HFFc6 (cell line): Measurements from ENCODE around the gene EFNB3. TPM values are rescaled to one million over a fixed set of nuclear protein-coding genes. Genes with fewer than 3 reads are reported as not detected.

Experiments
- DNase-seq: peaks from one replicate; pipeline ENCODE4 v3.0.0-alpha.2; 2018
- H3K27ac Mint-ChIP-seq: 2 replicates; pipeline ENCODE4 v1.8.0; 2020; ENCODE audit warnings: mild to moderate bottlenecking, mixed read lengths
- H3K27me3 Mint-ChIP-seq: 2 replicates; pipeline ENCODE4 v1.8.0; 2021; ENCODE audit warnings: mild to moderate bottlenecking, moderate library complexity, mixed read lengths; ENCODE audit not compliant: insufficient read depth
- H3K36me3 Mint-ChIP-seq: 2 replicates; pipeline ENCODE4 v1.8.0; 2021; ENCODE audit warnings: low read depth, mixed read lengths
- H3K4me1 Mint-ChIP-seq: 2 replicates; pipeline ENCODE4 v1.8.0; 2020; ENCODE audit warnings: low read depth, mixed read lengths
- H3K4me3 Mint-ChIP-seq: 2 replicates; pipeline ENCODE4 v1.8.0; 2020; ENCODE audit warnings: mild to moderate bottlenecking, moderate library complexity, mixed read lengths
- H3K9me3 Mint-ChIP-seq: 2 replicates; pipeline ENCODE4 v1.8.0; 2020; ENCODE audit warnings: mild to moderate bottlenecking, mixed read lengths
- CTCF ChIP-seq: fragments of 200-600 bp; sonication (generic); IDR thresholded peaks from 2 replicates; pipeline ENCODE4 v1.5.0; 2021; ENCODE audit warnings: antibody characterized with exemption, mild to moderate bottlenecking
- total RNA-seq, 6 experiments: library from RNA; stranded (reverse); fragmentation: NEBNext Ultra II Directional; extraction: Animal tissue kit (Norgen Biotek cat#: 25700); gene quantifications; 2 replicates in 1 of 6; 3 replicates in 5 of 6; pipeline ENCODE4 v1.2.3, GENCODE V29; 2021

EFNB3 gene
- total RNA-seq, 6 experiments from 2014 or later = 0.12 to 0.34 (median 0.24) TPM

DNA sequence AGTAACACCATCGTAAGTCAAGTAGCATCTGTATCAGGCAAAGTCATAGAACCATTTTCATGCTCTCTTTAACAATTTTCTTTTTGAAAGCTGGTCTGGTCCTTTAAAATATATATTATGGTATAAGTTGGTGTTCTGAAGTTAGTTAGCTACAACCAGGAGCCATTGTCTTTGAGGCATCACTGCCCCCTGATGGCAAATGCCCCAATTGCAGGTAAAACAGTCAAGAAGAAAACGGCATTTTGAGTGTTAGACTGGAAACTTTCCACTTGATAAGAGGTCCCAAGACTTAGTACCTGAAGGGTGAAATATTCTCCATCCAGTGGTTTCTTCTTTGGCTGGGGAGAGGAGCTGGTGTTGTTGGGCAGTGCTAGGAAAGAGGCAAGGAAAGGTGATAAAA is 31.8 kb upstream of the EFNB3 start:
- Mint-ChIP-seq H3K27ac (no peak overlapping the region), H3K27me3 (peaks cover 2% of the 10 kb centered on the region; the same call in 1 of the 2 replicates), H3K4me1 (peaks cover 13% of the 10 kb centered on the region), H3K9me3 (peaks cover 11% of the 10 kb centered on the region; the same call in 1 of the 2 replicates), H3K36me3 (peaks cover 34% of the 10 kb centered on the region), H3K4me3 (no peak overlapping the region)
- peak; percentile 70 for TF ChIP-seq CTCF
- DNase-seq = peak; percentile 1

DNA sequence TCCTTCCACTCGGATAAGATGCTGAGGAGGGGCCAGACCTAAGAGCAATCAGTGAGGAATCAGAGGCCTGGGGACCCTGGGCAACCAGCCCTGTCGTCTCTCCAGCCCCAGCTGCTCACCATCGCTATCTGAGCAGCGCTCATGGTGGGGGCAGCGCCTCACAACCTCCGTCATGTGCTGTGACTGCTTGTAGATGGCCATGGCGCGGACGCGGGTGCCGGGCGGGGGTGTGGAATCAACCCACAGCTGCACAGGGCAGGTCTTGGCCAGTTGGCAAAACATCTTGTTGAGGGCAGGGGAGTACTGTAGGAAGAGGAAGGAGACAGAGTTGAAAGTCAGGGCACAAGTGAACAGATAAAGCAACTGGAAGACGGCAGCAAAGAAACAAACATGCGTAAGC is 30.1 kb upstream of the EFNB3 start:
- DNase-seq = no peak
- no peak for TF ChIP-seq CTCF
- Mint-ChIP-seq H3K4me1 (peaks cover 13% of the 10 kb centered on the region), H3K4me3 (no peak overlapping the region), H3K36me3 (peaks cover 34% of the 10 kb centered on the region), H3K9me3 (peaks cover 11% of the 10 kb centered on the region; the same call in 1 of the 2 replicates), H3K27me3 (peaks cover 2% of the 10 kb centered on the region; the same call in 1 of the 2 replicates), H3K27ac (no peak overlapping the region)

DNA sequence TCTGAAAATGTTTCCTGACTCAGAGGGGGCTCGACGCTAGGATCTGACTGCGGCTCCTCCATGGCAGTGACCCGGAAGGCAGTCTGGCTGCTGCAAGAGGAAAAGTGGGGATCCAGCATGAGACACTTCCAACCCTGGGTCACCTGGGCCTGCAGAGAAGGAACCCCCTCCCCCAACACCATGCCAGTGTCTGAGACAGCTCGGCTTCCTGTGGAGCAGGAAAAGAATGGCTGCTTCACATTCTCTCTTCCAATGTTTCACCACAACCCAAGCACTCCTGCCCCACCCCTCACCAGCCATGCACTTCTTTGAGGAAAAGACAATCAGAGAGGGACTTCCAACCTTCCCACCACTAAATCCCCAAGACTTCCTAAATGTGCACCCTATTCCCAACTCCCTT is 28.5 kb upstream of the EFNB3 start:
- Mint-ChIP-seq H3K9me3 (peaks cover 11% of the 10 kb centered on the region; the same call in 1 of the 2 replicates), H3K4me3 (no peak overlapping the region), H3K4me1 (peaks cover 13% of the 10 kb centered on the region), H3K36me3 (peaks cover 27% of the 10 kb centered on the region), H3K27ac (no peak overlapping the region), H3K27me3 (peaks cover 2% of the 10 kb centered on the region; the same call in 1 of the 2 replicates)
- no peak for DNase-seq
- no peak for TF ChIP-seq CTCF

DNA sequence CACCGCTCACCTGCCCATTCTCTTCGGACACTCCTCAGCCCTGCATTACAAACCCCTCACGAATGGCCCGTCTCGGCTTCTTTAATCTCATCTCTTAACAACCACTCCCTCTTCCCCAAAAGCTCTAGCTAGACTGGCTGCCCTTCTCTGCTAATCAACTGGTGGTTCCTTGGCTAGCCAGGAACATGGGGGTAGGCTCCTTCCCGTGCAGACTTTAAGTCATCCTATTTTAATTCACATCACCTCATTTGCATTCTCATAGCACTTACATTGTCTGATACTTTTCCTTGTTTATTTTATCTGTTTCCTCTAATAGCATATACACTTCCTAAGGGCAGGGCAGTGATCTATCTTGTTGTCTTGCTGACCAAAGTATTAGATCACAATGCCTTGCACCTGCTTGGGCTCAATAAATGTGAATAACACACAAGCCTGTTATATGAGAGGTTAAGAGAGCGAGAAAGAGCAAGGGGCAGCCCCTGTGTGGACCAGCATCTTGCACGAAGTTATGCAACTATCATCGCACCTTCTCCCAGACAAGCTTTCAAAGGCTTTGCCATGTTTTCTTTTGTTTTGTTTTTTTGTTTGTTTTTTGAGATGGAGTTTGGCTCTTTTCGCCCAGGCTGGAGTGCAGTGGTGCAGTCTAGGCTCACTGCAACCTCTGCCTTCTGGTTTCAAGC is 27.5 kb upstream of the EFNB3 start:
- H3K27ac Mint-ChIP-seq = no peak overlapping the region
- no peak for TF ChIP-seq CTCF
- peaks cover 11% of the 10 kb centered on the region; the same call in 1 of the 2 replicates for H3K9me3 Mint-ChIP-seq
- DNase-seq = no peak
- peaks cover 23% of the 10 kb centered on the region for H3K36me3 Mint-ChIP-seq
- peaks cover 13% of the 10 kb centered on the region for H3K4me1 Mint-ChIP-seq
- H3K27me3 Mint-ChIP-seq = peaks cover 2% of the 10 kb centered on the region; the same call in 1 of the 2 replicates
- H3K4me3 Mint-ChIP-seq = no peak overlapping the region

- no peak for DNase-seq
- no peaks in the 10 kb centered on the region; the same call in none of the 2 replicates for H3K27me3 Mint-ChIP-seq
- TF ChIP-seq CTCF = no peak
Measured at GRCh38 chr17:7684851-7685532, 20.0 kb upstream of the EFNB3 start.

More at GRCh38 chr17:7684851-7685532, 20.0 kb upstream of the EFNB3 start:
- H3K27ac Mint-ChIP-seq = peak overlapping the region; percentile 98
- H3K4me3 Mint-ChIP-seq = peak overlapping the region; percentile 93
- peaks cover 14% of the 10 kb centered on the region for H3K36me3 Mint-ChIP-seq
- H3K9me3 Mint-ChIP-seq = no peaks in the 10 kb centered on the region
- H3K4me1 Mint-ChIP-seq = peaks cover 27% of the 10 kb centered on the region
